Caco-2 (cell line): Measurements from ENCODE around the gene CAPZA1. TPM values are rescaled to one million over a fixed set of nuclear protein-coding genes. Genes with fewer than 3 reads are reported as not detected.

Source experiments
- BruUV-seq: library from RNA; stranded (reverse); fragments of 400-500 nt; replicated peaks from 2 replicates; lab custom pipeline; 2021; lab: Mats Ljungman, UMichigan
- CTCF ChIA-PET: fragments of 300-600 bp; sonication (Branson Sonifier 250); formaldehyde crosslinking; loops from one replicate; lab custom pipeline; 2022; ENCODE audit warnings: antibody characterized with exemption; lab: Charles Lee
- POLR2A ChIA-PET: fragments of 300-600 bp; sonication (Branson Sonifier 250); formaldehyde crosslinking; loops from one replicate; lab custom pipeline; 2022; ENCODE audit warnings: antibody characterized with exemption; lab: Charles Lee
- DNase-seq, 2 experiments: peaks; one replicate each; pipeline versions ENCODE4 v3.0.0 to v3.0.0-alpha.2; 2020 to 2022
- H3K27me3 ChIP-seq: replicated peaks from 2 replicates; pipeline ENCODE4 v1.6.0; 2011; ENCODE audit warnings: low read length; ENCODE audit not compliant: control insufficient read depth, insufficient read depth
- H3K36me3 ChIP-seq: 2 replicates; pipeline ENCODE4 v1.5.1; 2011; ENCODE audit warnings: low read length; ENCODE audit not compliant: control insufficient read depth, insufficient read depth
- H3K4me1 ChIP-seq: fragments of 250-450 bp; sonication (Bioruptor Pico); 2 replicates; pipeline ENCODE4 v1.5.1; 2020; ENCODE audit warnings: mild to moderate bottlenecking
- H3K4me3 ChIP-seq: 2 replicates; pipeline ENCODE4 v1.5.1; 2011; ENCODE audit warnings: low read depth, mild to moderate bottlenecking, control low read depth, low read length
- H3K9me3 ChIP-seq: fragments of 250-450 bp; sonication (Bioruptor Pico); 2 replicates; pipeline ENCODE4 v1.5.1; 2020; ENCODE audit warnings: mild to moderate bottlenecking, moderate library complexity
- H3K27ac Mint-ChIP-seq: one replicate; pipeline ENCODE4 v1.8.0; 2022; ENCODE audit warnings: mixed read lengths; ENCODE audit not compliant: unreplicated experiment
- H3K27me3 Mint-ChIP-seq: one replicate; pipeline ENCODE4 v1.8.0; 2022; ENCODE audit warnings: mixed read lengths; ENCODE audit not compliant: insufficient read depth, unreplicated experiment
- H3K36me3 Mint-ChIP-seq: one replicate; pipeline ENCODE4 v1.8.0; 2022; ENCODE audit warnings: mild to moderate bottlenecking, mixed read lengths; ENCODE audit not compliant: insufficient read depth, unreplicated experiment
- H3K4me1 Mint-ChIP-seq: one replicate; pipeline ENCODE4 v1.8.0; 2022; ENCODE audit warnings: low read depth, mixed read lengths; ENCODE audit not compliant: unreplicated experiment
- H3K4me3 Mint-ChIP-seq: one replicate; pipeline ENCODE4 v1.8.0; 2022; ENCODE audit warnings: mild to moderate bottlenecking, moderate library complexity, mixed read lengths; ENCODE audit not compliant: unreplicated experiment
- H3K9me3 Mint-ChIP-seq: one replicate; pipeline ENCODE4 v1.8.0; 2022; ENCODE audit warnings: mixed read lengths; ENCODE audit not compliant: unreplicated experiment
- intact Hi-C: fragments of 100-400 bp; cut with micrococcal nuclease; formaldehyde crosslinking; loops from one replicate; pipeline ENCODE4 v1.10.0; 2022; ENCODE audit not compliant: unreplicated experiment
- total RNA-seq: library from RNA; stranded (reverse); gene quantifications from 2 replicates; pipeline ENCODE4 v1.2.3, GENCODE V29; 2022
- TF ChIP-seq, protein P1 (sequence below), 2 experiments: fragments of 200-600 bp in 1 of 2; IDR thresholded peaks; 1 replicate in 1 of 2; 2 replicates in 1 of 2; pipeline versions ENCODE4 v1.5.1 to v1.8.0; 2011 to 2022; ENCODE audit warnings: antibody characterized with exemption in 1 of 2, control low read depth in 1 of 2, inconsistent platforms in 1 of 2, low read depth in 1 of 2, low read length in 1 of 2, mild to moderate bottlenecking in 1 of 2, moderate library complexity in 1 of 2; ENCODE audit not compliant: insufficient read depth in 1 of 2, severe bottlenecking in 1 of 2, unreplicated experiment in 1 of 2

CAPZA1 gene
- total RNA-seq, 1 experiment from 2014 or later: 82.4 TPM

DNA sequence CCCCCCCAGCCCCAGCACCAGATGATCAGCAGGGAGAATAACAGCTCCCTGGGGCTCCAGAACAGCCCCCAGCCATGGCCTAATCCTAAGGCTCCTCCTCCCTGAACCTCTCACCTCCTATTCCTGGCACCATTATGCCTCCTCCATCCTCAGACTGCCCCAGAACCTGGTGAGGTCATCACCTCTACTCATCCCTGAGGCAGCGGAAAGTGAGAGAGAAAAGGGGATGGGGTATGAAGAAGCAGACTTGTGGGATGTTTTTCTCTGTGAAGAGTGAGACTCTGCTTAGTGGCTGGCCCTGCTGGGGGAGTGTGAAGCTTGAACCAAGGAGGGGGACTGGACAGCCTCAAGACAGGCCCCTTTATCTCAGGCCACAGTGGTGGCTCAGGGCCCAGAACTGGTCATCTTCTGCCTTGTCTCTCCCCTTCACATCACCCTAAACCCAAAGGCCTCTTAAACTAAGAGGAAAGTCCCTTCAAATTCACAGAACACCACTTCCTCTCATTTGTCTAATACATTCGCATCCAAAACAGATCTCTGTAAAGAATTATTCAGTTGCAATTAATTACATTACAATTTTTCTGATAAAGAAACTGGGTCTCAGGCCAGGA lies 97.7 kb downstream of the CAPZA1 start:
- no TSS peak for BruUV-seq
- no peaks in the 10 kb centered on the region for H3K27me3 Mint-ChIP-seq
- no peak overlapping the region for H3K4me3 Mint-ChIP-seq
- H3K4me3 ChIP-seq: no peak overlapping the region
- no peaks in the 10 kb centered on the region for H3K9me3 ChIP-seq
- TF ChIP-seq, protein P1, sequence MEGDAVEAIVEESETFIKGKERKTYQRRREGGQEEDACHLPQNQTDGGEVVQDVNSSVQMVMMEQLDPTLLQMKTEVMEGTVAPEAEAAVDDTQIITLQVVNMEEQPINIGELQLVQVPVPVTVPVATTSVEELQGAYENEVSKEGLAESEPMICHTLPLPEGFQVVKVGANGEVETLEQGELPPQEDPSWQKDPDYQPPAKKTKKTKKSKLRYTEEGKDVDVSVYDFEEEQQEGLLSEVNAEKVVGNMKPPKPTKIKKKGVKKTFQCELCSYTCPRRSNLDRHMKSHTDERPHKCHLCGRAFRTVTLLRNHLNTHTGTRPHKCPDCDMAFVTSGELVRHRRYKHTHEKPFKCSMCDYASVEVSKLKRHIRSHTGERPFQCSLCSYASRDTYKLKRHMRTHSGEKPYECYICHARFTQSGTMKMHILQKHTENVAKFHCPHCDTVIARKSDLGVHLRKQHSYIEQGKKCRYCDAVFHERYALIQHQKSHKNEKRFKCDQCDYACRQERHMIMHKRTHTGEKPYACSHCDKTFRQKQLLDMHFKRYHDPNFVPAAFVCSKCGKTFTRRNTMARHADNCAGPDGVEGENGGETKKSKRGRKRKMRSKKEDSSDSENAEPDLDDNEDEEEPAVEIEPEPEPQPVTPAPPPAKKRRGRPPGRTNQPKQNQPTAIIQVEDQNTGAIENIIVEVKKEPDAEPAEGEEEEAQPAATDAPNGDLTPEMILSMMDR (IDR thresholded peaks at IDR 0.05; ENCODE audit: insufficient read depth in 1 of 2, low read depth in 1 of 2, low read length in 1 of 2, severe bottlenecking in 1 of 2, unreplicated experiment in 1 of 2): no peak
- H3K9me3 Mint-ChIP-seq: no peaks in the 10 kb centered on the region
- no peaks in the 10 kb centered on the region for H3K36me3 Mint-ChIP-seq
- no peak overlapping the region for H3K27ac Mint-ChIP-seq
- H3K36me3 ChIP-seq: no peaks in the 10 kb centered on the region
- POLR2A ChIA-PET: interaction anchor here (0.5 kb wide), 1 partner anchor 324 kb away, joined by 3 read pairs; no protein-coding TSS in a partner anchor
- H3K4me1 ChIP-seq: peaks cover 13% of the 10 kb centered on the region; the same call in 1 of the 2 replicates
- CTCF ChIA-PET: interaction anchor here (1.2 to 3.7 kb wide), 3 partner anchors 87 to 355 kb away, joined by 4 to 55 read pairs (median 24); partner anchors contain the start of genes LRIG2 and SLC16A1
- no peaks in the 10 kb centered on the region for H3K27me3 ChIP-seq
- H3K4me1 Mint-ChIP-seq: peaks cover 12% of the 10 kb centered on the region
- intact Hi-C loops: loop anchor here (2.0 kb wide), 1 partner anchor 355 kb away; the partner anchor contains the start of gene LRIG2
- no peak for DNase-seq

DNA sequence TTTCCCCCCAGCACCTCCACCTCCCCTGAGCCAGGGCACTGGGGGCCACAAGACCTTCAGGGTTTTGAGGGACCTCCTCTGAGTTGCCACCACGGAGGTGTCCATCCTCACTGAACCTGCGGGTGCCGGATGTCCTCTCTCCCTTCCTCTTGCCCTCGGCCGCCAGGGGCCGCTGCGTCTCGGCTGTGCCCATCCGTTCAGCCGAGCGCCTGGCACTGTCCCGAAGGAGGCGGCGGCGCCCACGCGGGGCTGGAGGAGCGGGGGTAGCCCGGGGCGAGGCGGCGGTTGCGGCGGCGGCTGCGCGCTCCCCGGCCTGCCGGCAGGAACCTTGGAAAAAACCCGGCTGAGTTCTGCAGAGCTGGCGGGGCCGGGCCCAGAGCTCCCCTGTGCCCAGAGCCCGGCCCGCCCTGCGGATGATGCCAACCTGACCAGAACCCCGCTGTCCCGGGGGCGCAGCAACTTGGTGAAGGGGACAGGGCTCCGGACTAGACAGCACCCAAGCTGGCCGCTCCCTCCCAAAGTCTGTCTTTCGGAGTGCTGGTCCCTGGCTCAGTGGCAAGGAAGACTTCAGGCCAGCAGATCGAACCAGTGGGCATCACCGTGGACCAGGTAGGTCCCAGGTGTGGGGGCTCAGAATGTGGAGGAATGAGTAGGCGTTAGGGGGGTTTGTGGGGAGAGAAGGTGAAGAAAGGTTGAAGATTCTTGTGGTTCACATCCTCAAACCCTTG lies 99.2 kb downstream of the CAPZA1 start:
- Histone ChIP-seq H3K4me3 (no peak overlapping the region), H3K27me3 (no peaks in the 10 kb centered on the region), H3K36me3 (no peaks in the 10 kb centered on the region), H3K9me3 (no peaks in the 10 kb centered on the region), H3K4me1 (peaks cover 19% of the 10 kb centered on the region; the same call in 1 of the 2 replicates)
- Mint-ChIP-seq H3K9me3 (no peaks in the 10 kb centered on the region), H3K36me3 (no peaks in the 10 kb centered on the region), H3K4me1 (peaks cover 23% of the 10 kb centered on the region), H3K27ac (no peak overlapping the region), H3K4me3 (no peak overlapping the region), H3K27me3 (no peaks in the 10 kb centered on the region)
- intact Hi-C loops: no loop called here
- no TSS peak for BruUV-seq
- ChIA-PET CTCF (interaction anchor here (2.0 kb wide), 1 partner anchor 85 kb away, joined by 12 read pairs; no protein-coding TSS in a partner anchor), POLR2A (no interaction called here)
- TF ChIP-seq, protein P1 (IDR thresholded peaks at IDR 0.05; ENCODE audit: insufficient read depth in 1 of 2, low read depth in 1 of 2, low read length in 1 of 2, severe bottlenecking in 1 of 2, unreplicated experiment in 1 of 2): peak; percentile 44 to 51
- peak in 1 of 2 experiments; percentile 65 for DNase-seq

DNA sequence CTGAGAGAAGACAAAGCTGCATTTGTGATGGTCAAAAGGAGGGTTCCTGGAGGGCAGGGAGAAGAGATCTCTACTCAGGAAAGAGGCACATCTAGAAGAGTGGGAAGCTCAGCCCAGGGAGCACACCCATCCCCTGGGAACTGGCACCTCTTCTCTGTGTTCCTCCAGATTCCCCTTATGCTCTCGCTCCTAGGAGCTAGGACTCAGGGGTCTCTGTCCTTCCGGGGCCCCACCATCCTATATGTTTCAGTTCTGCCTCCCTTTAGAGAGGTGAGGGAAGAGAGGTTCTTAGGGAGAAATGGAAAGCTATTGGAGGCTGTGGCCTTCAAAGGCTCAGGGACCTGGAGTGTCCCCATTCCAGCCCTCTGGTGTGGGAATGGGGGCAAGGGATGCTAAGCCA lies 100.1 kb downstream of the CAPZA1 start:
- Mint-ChIP-seq H3K4me1 (peaks cover 23% of the 10 kb centered on the region), H3K9me3 (no peaks in the 10 kb centered on the region), H3K36me3 (no peaks in the 10 kb centered on the region), H3K4me3 (no peak overlapping the region), H3K27ac (no peak overlapping the region), H3K27me3 (no peaks in the 10 kb centered on the region)
- Histone ChIP-seq H3K27me3 (no peaks in the 10 kb centered on the region), H3K4me3 (no peak overlapping the region), H3K4me1 (peaks cover 16% of the 10 kb centered on the region; the same call in 1 of the 2 replicates), H3K9me3 (no peaks in the 10 kb centered on the region), H3K36me3 (no peaks in the 10 kb centered on the region)
- POLR2A ChIA-PET: interaction anchor here (0.6 kb wide), 1 partner anchor 186 kb away, joined by 4 read pairs; no protein-coding TSS in a partner anchor
- CTCF ChIA-PET: interaction anchor here (2.0 kb wide), 1 partner anchor 84 kb away, joined by 12 read pairs; no protein-coding TSS in a partner anchor
- TF ChIP-seq, protein P1 (IDR thresholded peaks at IDR 0.05; ENCODE audit: insufficient read depth in 1 of 2, low read depth in 1 of 2, low read length in 1 of 2, severe bottlenecking in 1 of 2, unreplicated experiment in 1 of 2): no peak
- DNase-seq: no peak
- BruUV-seq: no TSS peak
- intact Hi-C loops: no loop called here
